HG03060 (cell line): ENCODE measurements around the gene MMP23B.
"Not testable (repeated sequence)": the region's sequence is repeated elsewhere in the genome, so short reads cannot be mapped to it uniquely, and the experiment has no call there.

Experiments used
- ATAC-seq: cut with Tn5 transposase; IDR thresholded peaks from one replicate; pipeline ENCODE4 v1.9.1; 2021; ENCODE audit warnings: low read depth, moderate number of reproducible peaks; ENCODE audit not compliant: unreplicated experiment

The MMP23B gene

GRCh38 chr1:1664318-1664717 lies 32.3 kb downstream of the MMP23B start:
- not testable (repeated sequence) for ATAC-seq

DNA sequence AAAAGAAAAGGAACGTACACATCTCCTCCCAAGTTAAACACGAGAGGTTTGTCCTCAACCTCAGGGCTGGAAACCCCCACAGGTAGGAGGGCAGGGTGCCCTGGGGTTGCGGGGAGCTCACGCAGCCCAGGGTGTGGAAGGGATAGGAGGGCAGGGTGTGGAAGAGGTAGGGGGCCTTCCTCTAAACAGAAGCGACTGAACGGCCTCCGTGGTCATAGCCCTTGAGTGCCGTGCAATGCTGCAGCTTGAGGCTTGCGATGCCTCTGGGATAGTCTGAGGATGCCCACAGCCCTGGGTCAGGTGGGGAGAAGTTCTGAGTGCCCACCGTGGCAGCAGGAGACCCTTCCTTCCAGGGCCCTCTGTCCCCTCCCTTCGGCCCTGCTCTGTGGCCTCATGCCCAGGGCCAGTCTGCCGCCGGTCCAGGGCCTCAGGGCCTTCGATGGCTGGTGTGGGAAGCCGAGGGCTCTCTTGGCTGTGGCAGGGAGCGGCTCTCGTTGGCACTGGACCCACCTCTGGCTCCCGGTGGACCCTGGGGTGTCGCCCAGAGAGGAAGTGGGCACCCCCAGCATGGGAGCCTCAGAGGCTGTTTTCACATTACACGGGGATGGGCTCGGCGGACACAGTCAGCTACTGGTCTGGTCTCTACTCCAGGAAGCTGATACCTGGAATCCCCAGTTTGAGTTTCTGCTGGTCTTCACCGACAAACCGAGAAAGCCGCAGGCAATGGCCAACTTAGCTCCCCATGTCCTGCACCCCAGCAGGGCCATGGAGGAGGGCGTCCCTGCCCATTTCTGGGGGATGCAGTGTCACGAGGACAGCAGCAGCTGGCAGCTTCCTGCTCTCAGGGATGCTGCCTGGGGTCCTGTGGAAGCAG lies 33.2 kb downstream of the MMP23B start:
- ATAC-seq, result no peak

DNA sequence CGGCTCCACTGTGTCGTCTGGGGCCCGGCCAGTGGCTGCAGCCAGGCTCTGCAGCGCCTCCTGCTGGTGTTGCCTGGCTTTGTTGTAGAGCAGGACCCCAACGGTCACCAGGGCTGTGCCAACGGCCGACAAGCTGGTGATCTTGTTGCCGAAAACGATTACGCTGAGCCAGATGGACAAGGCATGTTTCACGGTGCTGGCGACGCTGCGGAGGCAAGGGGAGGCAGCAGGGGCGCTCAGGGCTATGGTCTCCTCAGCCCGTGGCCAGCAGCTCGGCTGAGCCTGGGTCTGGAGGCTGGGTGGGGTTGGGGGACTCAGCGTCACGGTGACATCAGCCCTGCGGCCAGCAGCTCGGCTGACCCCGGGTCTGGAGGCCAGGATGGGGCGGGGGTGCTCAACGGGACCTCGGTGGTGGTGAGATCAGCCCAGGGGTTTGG lies 33.9 kb downstream of the MMP23B start:
- no peak for ATAC-seq

DNA sequence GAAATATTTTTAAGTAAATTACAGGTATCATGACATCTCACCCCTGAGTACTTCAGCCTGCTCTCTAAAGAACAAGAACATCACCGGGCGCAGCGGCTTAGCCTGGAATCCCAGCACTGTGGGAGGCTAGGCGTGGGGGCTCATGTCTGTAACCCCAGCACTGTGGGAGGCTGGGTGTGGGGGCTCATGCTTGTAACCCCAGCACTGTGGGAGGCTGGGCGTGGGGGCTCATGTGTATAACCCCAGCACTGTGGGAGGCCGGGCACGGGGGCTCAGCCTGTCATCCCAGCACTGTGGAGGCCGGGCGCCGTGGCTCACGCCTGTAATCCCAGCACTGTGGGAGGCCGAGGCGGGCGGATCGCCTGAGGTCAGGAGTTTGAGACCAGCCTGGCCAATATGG lies 34.6 kb downstream of the MMP23B start:
- ATAC-seq, result no peak

DNA sequence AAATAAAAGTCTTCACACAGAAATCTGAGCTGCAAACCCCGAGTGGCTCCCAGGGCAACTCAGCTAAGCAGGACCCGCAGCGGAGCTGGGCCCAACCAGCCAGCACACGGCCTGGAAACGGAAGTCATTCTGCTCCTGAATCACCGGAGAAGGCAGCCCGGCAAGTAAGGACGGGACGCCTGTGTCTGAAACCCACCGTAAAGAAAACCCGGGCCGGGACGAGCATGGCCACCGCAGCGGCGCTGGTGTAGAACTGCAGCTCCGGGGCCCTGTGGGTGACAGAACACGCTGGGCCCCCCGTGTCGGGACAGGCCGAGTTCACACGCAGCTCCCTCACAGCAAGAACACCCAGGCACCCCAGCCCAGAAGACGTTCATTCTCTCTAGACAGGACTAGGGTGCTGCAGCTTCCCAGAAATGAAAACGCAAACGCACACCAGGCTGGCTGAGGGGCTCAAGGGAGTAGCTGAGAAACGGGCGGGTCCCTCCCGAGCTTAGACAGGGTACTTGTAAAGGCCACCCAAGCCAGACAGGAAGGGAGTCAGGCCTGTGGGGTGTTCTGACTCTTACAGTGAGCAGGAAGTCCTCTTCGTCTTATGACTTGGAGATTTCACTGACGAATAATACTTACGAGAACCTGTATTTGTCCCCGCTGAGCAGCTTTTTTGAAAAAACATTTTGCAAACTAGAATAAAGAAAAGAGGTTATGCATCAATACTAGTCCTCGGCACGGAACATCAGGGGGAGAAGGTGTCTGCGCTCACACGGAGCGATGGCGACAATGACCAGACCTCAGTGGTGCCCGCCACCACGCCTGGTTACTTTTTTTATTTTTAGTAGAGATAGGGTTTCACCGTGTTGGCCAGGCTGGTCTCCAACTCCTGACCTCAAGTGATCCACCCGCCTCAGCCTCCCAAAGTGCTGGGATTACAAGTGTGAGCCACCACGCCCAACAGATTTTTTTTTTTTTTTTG lies 37.8 kb downstream of the MMP23B start:
- no peak for ATAC-seq

- no peak for ATAC-seq
Measured at GRCh38 chr1:1670866-1671265, 38.9 kb downstream of the MMP23B start.

DNA sequence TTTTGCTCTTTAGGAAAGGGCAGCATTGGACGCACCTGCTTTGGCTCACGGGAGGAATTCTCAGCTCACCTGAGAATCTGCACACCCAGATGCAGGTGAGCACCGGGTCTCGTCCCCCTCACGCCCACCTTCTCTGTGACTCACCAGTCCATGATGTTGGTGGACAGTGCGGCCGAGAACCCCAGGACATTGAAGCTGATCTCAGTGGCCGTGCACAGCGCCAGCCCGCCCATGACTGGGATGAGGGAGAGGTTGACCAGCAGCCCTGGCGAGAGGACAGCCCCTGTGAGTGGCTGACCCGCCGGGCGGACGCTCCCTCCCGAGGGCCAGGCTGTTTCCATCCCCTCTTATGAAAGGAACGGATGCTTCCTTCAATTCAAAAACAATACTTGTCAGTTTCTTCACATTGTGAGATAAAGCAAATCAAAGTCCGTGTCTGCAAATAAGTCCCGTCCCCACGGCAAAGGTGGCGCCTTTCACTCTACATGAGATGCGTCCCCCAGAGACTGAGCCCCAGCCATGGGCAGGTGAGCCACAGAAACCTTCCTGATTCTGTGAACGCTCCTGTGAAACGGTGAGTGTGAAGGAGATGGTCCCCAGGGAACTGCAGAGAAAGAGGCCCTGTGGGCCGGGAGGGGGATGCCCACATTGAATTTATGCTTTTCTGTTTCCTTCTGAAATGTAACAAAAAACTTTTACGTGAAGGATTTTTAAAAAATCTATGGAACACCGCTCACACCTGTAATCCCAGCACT lies 39.6 kb downstream of the MMP23B start:
- no peak for ATAC-seq

- no peak for ATAC-seq
Measured at GRCh38 chr1:1672181-1672965, 40.4 kb downstream of the MMP23B start.

DNA sequence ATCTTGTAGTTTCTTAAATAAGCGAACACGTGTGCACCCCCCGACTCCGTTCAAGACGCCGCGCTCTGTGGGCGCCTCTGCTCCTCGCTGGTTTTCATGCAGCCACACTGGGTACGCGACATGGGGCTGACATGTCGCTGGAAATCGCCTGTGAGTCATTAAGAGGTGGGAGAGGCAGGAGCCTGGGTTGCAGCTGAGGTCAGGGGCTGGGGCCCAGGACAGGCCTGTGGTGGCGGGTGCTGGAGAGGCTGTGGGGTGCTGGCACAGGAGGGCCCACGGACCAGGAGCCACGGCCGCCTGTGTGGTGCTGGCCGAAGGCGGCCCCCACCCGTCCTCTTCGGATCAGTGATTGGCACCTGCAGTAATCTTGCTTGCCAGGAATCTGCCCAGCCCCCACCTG lies 42.8 kb downstream of the MMP23B start:
- ATAC-seq, result not testable (repeated sequence)

DNA sequence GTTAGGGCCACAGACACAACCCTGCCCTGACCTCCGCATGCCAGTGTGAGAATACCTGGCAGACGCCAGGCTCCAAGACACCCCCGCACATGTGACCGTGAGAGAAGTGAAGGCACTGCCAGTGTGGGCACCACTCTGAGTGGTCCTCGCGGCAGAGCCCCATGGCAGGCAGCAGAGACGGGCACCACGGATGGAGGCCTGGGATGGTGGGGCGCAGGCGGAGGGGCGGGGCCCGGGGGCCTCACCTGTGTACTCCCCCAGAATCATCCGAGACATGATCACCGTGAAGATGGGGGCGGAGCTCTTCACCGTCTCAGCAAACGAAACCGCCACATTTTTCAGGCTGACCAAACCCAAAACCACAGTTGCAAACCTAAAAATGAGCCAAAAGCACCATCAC lies 43.2 kb downstream of the MMP23B start:
- not testable (repeated sequence) for ATAC-seq

DNA sequence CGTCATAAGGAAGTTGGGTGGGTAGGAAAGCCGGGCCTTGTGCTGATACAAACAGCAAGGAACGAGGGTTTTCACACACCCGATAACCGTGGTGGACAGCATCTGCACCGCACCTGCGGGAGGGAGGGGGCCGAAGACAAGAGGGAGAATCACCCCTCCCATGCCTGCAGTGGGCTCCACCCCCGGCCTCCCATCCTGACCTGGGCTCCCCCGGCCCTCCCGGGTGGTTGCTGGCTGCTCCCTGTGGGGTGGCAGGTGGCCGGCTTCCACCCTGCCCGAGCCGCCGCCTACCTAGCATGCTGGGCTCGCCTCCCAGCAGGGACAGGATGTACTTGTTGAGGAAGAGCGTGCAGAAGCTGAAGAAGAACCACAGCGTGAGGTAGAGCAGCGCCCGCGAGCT lies 44.1 kb downstream of the MMP23B start:
- not testable (repeated sequence) for ATAC-seq

GRCh38 chr1:1677718-1678580 lies 46.0 kb downstream of the MMP23B start:
- peak; percentile 38 for ATAC-seq

GRCh38 chr1:1678581-1679380 lies 46.8 kb downstream of the MMP23B start:
- ATAC-seq, result no peak

DNA sequence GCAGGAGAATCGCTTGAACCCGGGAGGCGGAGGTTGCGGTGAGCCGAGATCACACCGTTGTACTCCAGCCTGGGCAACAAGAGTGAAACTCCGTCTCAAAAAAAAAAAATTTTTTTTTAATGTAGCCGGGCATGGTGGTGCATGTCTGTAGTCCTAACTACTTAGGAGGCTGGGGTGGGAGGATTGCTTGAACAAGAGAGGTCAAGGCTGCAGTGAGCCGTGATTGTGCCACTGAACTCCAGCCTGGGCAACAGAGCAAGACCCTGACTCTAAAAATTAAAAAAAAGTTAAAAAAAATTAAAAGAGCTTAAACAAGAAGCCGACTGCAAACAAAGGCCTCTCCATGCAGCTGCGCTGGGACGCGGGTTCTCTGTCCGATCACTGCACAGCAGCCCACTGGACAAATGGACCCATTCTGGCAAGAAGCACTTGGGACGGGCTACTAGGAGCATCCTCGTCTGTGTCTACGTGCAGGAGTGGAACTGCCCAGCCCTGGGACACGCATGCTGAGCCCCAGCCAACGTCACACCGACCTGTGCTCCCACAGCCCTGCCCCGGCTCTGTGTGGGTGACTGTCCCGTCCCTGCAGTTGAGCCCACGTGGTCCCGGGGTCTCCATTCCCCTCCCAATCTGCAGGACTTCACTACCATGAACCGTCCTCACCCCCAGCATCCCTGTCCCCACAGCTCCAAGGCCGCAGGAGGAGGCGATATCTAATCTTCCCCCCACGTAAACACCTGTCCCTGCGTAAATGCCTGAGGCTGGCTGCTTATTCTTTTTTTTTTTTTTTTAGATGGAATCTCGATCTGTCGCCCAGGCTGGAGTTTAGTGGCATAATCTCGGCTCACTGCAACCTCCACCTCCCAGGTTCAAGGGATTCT lies 48.3 kb downstream of the MMP23B start:
- no peak for ATAC-seq

- ATAC-seq, result no peak
Measured at GRCh38 chr1:1680912-1681273, 48.9 kb downstream of the MMP23B start.

GRCh38 chr1:1683104-1683905 lies 51.3 kb downstream of the MMP23B start:
- no peak for ATAC-seq
